IPS DF 6.9 (cell line): ENCODE measurements around the gene ATIC.

Source experiments
- DNase-seq: peaks from one replicate; pipeline ENCODE4 v3.0.0-alpha.2; 2013; ENCODE audit warnings: low read depth, low spot score
- H3K27ac ChIP-seq: one replicate; pipeline ENCODE4 v1.5.1; 2013; ENCODE audit warnings: low read length, control low read depth
- H3K27me3 ChIP-seq: 2 replicates; pipeline ENCODE4 v1.6.1; 2013; ENCODE audit warnings: mild to moderate bottlenecking, low read length; ENCODE audit not compliant: control insufficient read depth, insufficient read depth
- H3K36me3 ChIP-seq: 2 replicates; pipeline ENCODE4 v1.6.1; 2013; ENCODE audit warnings: low read length; ENCODE audit not compliant: control insufficient read depth, insufficient read depth
- H3K4me1 ChIP-seq: 2 replicates; pipeline ENCODE4 v1.6.1; 2013; ENCODE audit warnings: low read length; ENCODE audit not compliant: control insufficient read depth, insufficient read depth
- H3K4me3 ChIP-seq: 2 replicates; pipeline ENCODE4 v1.5.1; 2013; ENCODE audit warnings: mild to moderate bottlenecking, low read length
- H3K9me3 ChIP-seq: 2 replicates; pipeline ENCODE4 v1.6.1; 2013; ENCODE audit warnings: low read length, inconsistent platforms; ENCODE audit not compliant: control insufficient read depth, insufficient read depth
- WGBS: extraction: QIAGEN DNeasy Blood & Tissue Kit; methylation state at CpG from one replicate; pipeline ENCODE4 v1.1.7; 2013; ENCODE audit warnings: mixed read lengths, missing lambda C conversion rate; ENCODE audit not compliant: insufficient read length, insufficient coverage; 5-methylcytosine and 5-hydroxymethylcytosine counted together

The ATIC gene

GRCh38 chr2:215311625-215312396 is at the start of gene ATIC:
Gene ATIC, plus strand, starts transcription at chr2:215312059. Its CDS starts 84 bp downstream, at chr2:215312143.
- peak; percentile 75 for DNase-seq
- no peaks in the 10 kb centered on the region; the same call in 1 of the 2 replicates for H3K36me3 ChIP-seq
- no peaks in the 10 kb centered on the region for H3K9me3 ChIP-seq
- no peaks in the 10 kb centered on the region for H3K4me1 ChIP-seq
- peak within 1 kb of the TSS; percentile 46; the same call in 1 of the 2 replicates for H3K4me3 ChIP-seq
- no peaks in the 10 kb centered on the region for H3K27me3 ChIP-seq
- no peak within 1 kb of the TSS for H3K27ac ChIP-seq
- WGBS: no CpG with 5 or more reads among the region's 64 CpGs

GRCh38 chr2:215262303-215262702 is 49.6 kb upstream of the ATIC start:
- Histone ChIP-seq H3K36me3 (no peaks in the 10 kb centered on the region), H3K27ac (no peak overlapping the region), H3K4me1 (no peaks in the 10 kb centered on the region), H3K27me3 (no peaks in the 10 kb centered on the region), H3K4me3 (no peak overlapping the region), H3K9me3 (no peaks in the 10 kb centered on the region)
- DNase-seq: no peak
- WGBS: no CpG with 5 or more reads among the region's 1 CpG

- H3K36me3 ChIP-seq: no peaks in the 10 kb centered on the region
- WGBS: no CpG with 5 or more reads among the region's 4 CpGs
- H3K4me1 ChIP-seq: no peaks in the 10 kb centered on the region
- no peaks in the 10 kb centered on the region for H3K27me3 ChIP-seq
- no peaks in the 10 kb centered on the region for H3K9me3 ChIP-seq
- H3K4me3 ChIP-seq: no peak overlapping the region
- no peak for DNase-seq
- no peak overlapping the region for H3K27ac ChIP-seq
These were observed 49.0 kb upstream of the ATIC start for GRCh38 chr2:215262741-215263362.

GRCh38 chr2:215264374-215264773 is 47.5 kb upstream of the ATIC start:
- Histone ChIP-seq H3K36me3 (no peaks in the 10 kb centered on the region), H3K4me1 (no peaks in the 10 kb centered on the region), H3K27ac (no peak overlapping the region), H3K9me3 (no peaks in the 10 kb centered on the region), H3K4me3 (no peak overlapping the region), H3K27me3 (no peaks in the 10 kb centered on the region)
- no CpG with 5 or more reads among the region's 4 CpGs for WGBS
- no peak for DNase-seq

DNA sequence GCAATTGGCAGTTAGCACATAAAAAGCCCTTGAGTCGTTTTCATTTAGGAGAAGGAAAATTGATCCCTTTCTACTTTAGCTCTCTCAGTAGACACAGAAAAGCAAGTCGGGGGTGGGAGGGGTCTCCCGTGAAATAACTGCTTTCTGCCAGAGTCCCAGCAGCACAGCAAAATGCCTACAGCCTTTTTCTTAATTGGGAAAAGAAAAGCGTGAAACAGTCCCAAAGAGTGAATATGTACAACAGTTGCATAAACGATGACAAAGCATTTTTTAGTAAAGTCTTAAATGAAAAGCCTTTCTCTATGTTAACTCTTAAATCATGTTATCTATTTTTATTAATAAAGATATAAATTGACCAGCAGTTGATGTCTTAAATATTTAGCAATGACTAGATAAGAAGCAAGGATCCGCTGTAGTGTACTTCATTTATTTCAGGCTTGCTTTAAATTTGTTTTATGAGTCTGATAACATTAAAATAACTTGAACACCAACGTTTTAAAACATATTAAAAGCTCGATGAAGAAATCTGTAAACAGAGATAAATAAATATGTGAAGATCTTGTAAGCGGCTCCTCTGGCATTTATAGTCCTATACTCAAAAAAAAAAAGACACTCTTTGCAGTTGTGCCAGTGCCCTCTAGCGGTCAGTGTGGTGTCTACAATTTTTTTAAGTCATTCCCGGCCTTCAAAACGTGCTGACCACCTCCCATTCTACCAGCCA is 42.3 kb upstream of the ATIC start:
- DNase-seq: peak; percentile 37
- Histone ChIP-seq H3K4me3 (no peak overlapping the region), H3K27me3 (no peaks in the 10 kb centered on the region), H3K9me3 (no peaks in the 10 kb centered on the region), H3K4me1 (no peaks in the 10 kb centered on the region), H3K36me3 (no peaks in the 10 kb centered on the region), H3K27ac (no peak overlapping the region)
- WGBS: no CpG with 5 or more reads among the region's 12 CpGs

- no CpG with 5 or more reads among the region's 4 CpGs for WGBS
- no peaks in the 10 kb centered on the region for H3K9me3 ChIP-seq
- DNase-seq: no peak
These were observed 41.8 kb upstream of the ATIC start for GRCh38 chr2:215270118-215270451.

DNA sequence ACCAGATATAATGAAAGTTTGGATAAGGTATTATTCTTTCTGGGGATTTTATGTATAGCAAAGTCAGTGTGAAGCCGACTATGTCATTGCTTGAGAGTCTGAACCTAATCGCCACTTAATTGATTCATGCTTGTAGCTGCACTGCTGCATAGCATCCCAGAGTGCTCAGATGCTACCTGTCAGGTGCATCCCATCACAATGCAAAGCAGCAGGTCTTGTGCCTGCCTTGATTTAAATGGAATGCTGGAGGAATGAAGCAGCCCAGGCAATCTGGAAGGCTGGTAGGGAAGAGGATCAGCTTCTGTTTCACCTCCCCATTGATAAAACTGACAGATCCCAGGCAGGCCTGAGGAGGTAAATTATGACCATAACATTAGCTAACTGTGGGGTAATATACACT is 40.4 kb upstream of the ATIC start:
- no CpG with 5 or more reads among the region's 2 CpGs for WGBS

More at GRCh38 chr2:215270118-215270451, 41.8 kb upstream of the ATIC start:
- no peaks in the 10 kb centered on the region for H3K4me1 ChIP-seq
- H3K4me3 ChIP-seq: no peak overlapping the region
- no peak overlapping the region for H3K27ac ChIP-seq
- H3K36me3 ChIP-seq: no peaks in the 10 kb centered on the region
- no peaks in the 10 kb centered on the region for H3K27me3 ChIP-seq

DNA sequence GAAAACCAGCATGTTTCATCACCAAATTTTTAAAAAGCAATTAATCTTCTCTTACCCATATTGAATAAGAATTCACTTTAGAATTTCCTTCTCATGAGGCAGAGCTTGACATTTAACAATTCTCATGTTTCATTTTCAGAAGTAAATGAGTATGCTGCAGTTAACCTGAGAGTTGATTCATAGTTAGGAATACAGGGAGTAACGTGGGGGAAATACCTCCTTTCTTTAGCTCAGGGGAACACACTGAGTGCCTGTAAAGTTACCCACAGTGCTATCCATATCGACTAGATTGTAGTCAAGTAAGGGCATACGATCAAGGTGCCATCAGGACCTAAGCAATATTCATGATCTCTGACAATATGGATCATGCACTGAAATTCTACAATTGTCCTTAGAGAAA is 38.9 kb upstream of the ATIC start:
- Histone ChIP-seq H3K4me3 (no peak overlapping the region), H3K27me3 (no peaks in the 10 kb centered on the region), H3K36me3 (no peaks in the 10 kb centered on the region), H3K27ac (no peak overlapping the region), H3K9me3 (no peaks in the 10 kb centered on the region), H3K4me1 (no peaks in the 10 kb centered on the region)
- DNase-seq: no peak
- WGBS: no CpG with 5 or more reads among the region's 3 CpGs

More for the DNA sequence above, 40.4 kb upstream of the ATIC start:
- Histone ChIP-seq H3K9me3 (no peaks in the 10 kb centered on the region), H3K4me1 (no peaks in the 10 kb centered on the region), H3K36me3 (no peaks in the 10 kb centered on the region), H3K4me3 (no peak overlapping the region), H3K27me3 (no peaks in the 10 kb centered on the region), H3K27ac (no peak overlapping the region)
- no peak for DNase-seq

- Histone ChIP-seq H3K4me1 (no peaks in the 10 kb centered on the region), H3K9me3 (no peaks in the 10 kb centered on the region), H3K36me3 (no peaks in the 10 kb centered on the region), H3K4me3 (no peak overlapping the region), H3K27ac (no peak overlapping the region), H3K27me3 (no peaks in the 10 kb centered on the region)
- DNase-seq: no peak
- no CpG with 5 or more reads among the region's 7 CpGs for WGBS
These were observed 37.0 kb upstream of the ATIC start for GRCh38 chr2:215274829-215275228.

DNA sequence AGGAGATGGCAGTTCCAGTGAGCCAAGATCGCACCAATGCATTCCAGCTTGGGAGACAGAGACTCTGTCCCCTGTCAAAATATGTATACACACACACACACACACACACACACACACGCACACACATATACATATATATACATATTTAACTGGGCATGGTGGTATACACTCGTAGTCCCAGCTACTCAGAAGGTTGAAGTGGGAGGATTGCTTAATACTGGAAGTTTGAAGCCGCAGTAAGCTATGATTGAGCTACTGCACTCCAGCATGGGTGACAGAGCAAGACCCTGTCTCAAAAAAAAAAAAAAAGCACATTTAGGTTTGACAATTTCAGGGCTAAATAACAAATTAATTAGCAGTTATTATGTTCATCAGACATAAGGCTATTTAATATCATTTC is 36.0 kb upstream of the ATIC start:
- H3K27ac ChIP-seq: no peak overlapping the region
- WGBS: no CpG with 5 or more reads among the region's 4 CpGs
- H3K36me3 ChIP-seq: no peaks in the 10 kb centered on the region
- H3K4me1 ChIP-seq: no peaks in the 10 kb centered on the region
- no peaks in the 10 kb centered on the region for H3K27me3 ChIP-seq
- H3K4me3 ChIP-seq: no peak overlapping the region
- no peak for DNase-seq
- H3K9me3 ChIP-seq: no peaks in the 10 kb centered on the region
